ENCODE results near the gene TTC13. TPM values are rescaled to one million over a fixed set of nuclear protein-coding genes. Genes with fewer than 3 reads are reported as not detected.
A peak's percentile ranks its signal among the peaks of the same experiment; 100 is the strongest.

The TTC13 gene
- total and polyA plus RNA-seq, 2 of the 4 experiments (the other 2 are of a cell fraction): 6.1 to 9.1 TPM

DNA sequence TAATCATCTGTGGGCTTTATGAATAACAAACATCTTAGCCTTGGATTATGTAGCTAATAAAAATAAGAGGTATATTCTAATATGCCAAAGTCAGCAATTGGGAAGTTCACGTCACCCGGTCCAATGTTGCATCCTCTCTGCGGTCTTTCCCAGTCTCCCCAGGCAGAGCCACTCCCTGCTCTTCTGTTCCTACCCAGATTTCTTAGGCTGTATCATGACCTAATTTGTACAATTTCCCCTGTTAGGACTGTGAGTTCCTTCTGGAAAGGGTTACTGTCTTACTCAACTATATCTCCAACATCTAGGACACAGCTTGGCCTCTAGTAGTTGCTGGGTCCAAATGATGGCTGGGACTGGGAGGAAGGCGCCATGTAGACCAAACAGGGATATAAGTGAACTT is 80.5 kb downstream of the TTC13 start:
- in situ Hi-C loops (cut with MboI; ENCODE audit: low sequenced_read_pairs): no loop called here
- Histone ChIP-seq H3K4ac (ENCODE audit: low read depth, low read length) (peak overlapping the region; percentile 41), H3K4me1 (ENCODE audit: control insufficient read depth, insufficient read depth, low read length) (peaks cover 9% of the 10 kb centered on the region), H3K4me3 (ENCODE audit: insufficient read depth, low read depth, low read length) (no peak overlapping the region), H3K9me1 (ENCODE audit: insufficient read depth, low read length) (no peaks in the 10 kb centered on the region; the same call in 1 of the 2 replicates), H4K8ac (ENCODE audit: low read depth in 2 of 2, low read length in 2 of 2) (peak overlapping the region in 1 of 2 experiments; percentile 50; a peak in 2 of 4 replicates), H3K23ac (ENCODE audit: low read depth, low read length) (no peak overlapping the region), H2AFZ (replicated peaks; ENCODE audit: low read length, poor library complexity) (no peak overlapping the region), H3K4me2 (ENCODE audit: low read depth, low read length) (no peak overlapping the region), H3K56ac (ENCODE audit: extremely low read depth, insufficient read depth, low read length) (no peak overlapping the region), H3K27me3 (ENCODE audit: control insufficient read depth, insufficient read depth, low read length) (no peaks in the 10 kb centered on the region), H3K79me1 (ENCODE audit: low read depth in 1 of 2, low read length in 2 of 2) (no peaks in the 10 kb centered on the region), H2BK15ac (ENCODE audit: low read depth, low read length) (peak overlapping the region; percentile 31; the same call in 1 of the 3 replicates), H2BK5ac (ENCODE audit: low read depth, low read length, poor library complexity, severe bottlenecking) (no peak overlapping the region), H2BK20ac (ENCODE audit: low read depth, low read length) (peak overlapping the region; percentile 21), H2BK120ac (ENCODE audit: low read depth, low read length) (peak overlapping the region; percentile 65), H2AK9ac (replicated peaks; ENCODE audit: low read depth, low read length, poor library complexity) (no peak overlapping the region), H2AK5ac (ENCODE audit: low read depth, low read length) (no peak overlapping the region), H3K27ac (ENCODE audit: insufficient read depth, low read length) (no peak overlapping the region), H3K36me3 (ENCODE audit: control insufficient read depth, insufficient read depth, low read length) (no peaks in the 10 kb centered on the region), H3K18ac (ENCODE audit: low read depth, low read length) (peak overlapping the region; percentile 62), H4K91ac (ENCODE audit: insufficient read depth, low read depth, low read length) (peak overlapping the region; percentile 63; the same call in 1 of the 2 replicates), H3K9ac (ENCODE audit: low read depth, low read length) (no peak overlapping the region), H3K9me3 (ENCODE audit: control insufficient read depth, insufficient read depth, low read length) (no peaks in the 10 kb centered on the region), H3K14ac (replicated peaks; ENCODE audit: low read depth, low read length) (no peak overlapping the region), H4K20me1 (ENCODE audit: insufficient read depth, low read length) (no peaks in the 10 kb centered on the region), H4K5ac (ENCODE audit: low read depth, low read length) (peak overlapping the region; percentile 43)
- CTCF ChIA-PET: no interaction called here
- intact Hi-C loops (cut with micrococcal nuclease): no loop called here
- 100% methylated on average over 2 of the region's 4 CpGs; no CpG with 5 or more reads in 1 of the 2 experiments for WGBS, 2 experiments (ENCODE audit: extremely low coverage in 2 of 2, insufficient read length in 1 of 2)
- POLR2A ChIA-PET (ENCODE audit: unreplicated experiment): no interaction called here
- dilution Hi-C loops (cut with HindIII; ENCODE audit: low sequenced_read_pairs, unreplicated experiment): no loop called here
- no TSS peak for BruUV-seq (replicated peaks)
- TF ChIP-seq FOS (IDR thresholded peaks at IDR 0.05; ENCODE audit: low read depth, low read length) (no peak), CEBPB (IDR thresholded peaks at IDR 0.05; ENCODE audit: low read depth, low read length) (no peak), NFE2L2 (IDR thresholded peaks at IDR 0.05; ENCODE audit: low read depth, low read length) (no peak), USF2 (IDR thresholded peaks at IDR 0.05; ENCODE audit: low read depth, low read length) (no peak), MAZ (IDR thresholded peaks at IDR 0.05; ENCODE audit: borderline replicate concordance, low read depth, low read length) (no peak), BHLHE40 (IDR thresholded peaks at IDR 0.05; ENCODE audit: low read depth, low read length) (no peak), RFX5 (IDR thresholded peaks at IDR 0.05; ENCODE audit: low read depth, low read length) (no peak), RCOR1 (IDR thresholded peaks at IDR 0.05; ENCODE audit: insufficient replicate concordance, low read length) (no peak), MXI1 (IDR thresholded peaks at IDR 0.05; ENCODE audit: borderline replicate concordance, low read depth, low read length) (no peak), POLR2A (IDR thresholded peaks at IDR 0.05; ENCODE audit: low read depth, low read length) (no peak), SMC3 (IDR thresholded peaks at IDR 0.05; ENCODE audit: low read depth, low read length) (no peak), RAD21 (IDR thresholded peaks at IDR 0.05; ENCODE audit: low read length) (no peak), MAFK (IDR thresholded peaks at IDR 0.05; ENCODE audit: low read depth, low read length) (no peak), CHD1 (IDR thresholded peaks at IDR 0.05; ENCODE audit: low read depth, low read length) (no peak)
- TF ChIP-seq, protein P1, sequence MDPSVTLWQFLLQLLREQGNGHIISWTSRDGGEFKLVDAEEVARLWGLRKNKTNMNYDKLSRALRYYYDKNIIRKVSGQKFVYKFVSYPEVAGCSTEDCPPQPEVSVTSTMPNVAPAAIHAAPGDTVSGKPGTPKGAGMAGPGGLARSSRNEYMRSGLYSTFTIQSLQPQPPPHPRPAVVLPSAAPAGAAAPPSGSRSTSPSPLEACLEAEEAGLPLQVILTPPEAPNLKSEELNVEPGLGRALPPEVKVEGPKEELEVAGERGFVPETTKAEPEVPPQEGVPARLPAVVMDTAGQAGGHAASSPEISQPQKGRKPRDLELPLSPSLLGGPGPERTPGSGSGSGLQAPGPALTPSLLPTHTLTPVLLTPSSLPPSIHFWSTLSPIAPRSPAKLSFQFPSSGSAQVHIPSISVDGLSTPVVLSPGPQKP (IDR thresholded peaks at IDR 0.05; ENCODE audit: borderline replicate concordance, low read depth, low read length): no peak
- TF ChIP-seq, protein P2, sequence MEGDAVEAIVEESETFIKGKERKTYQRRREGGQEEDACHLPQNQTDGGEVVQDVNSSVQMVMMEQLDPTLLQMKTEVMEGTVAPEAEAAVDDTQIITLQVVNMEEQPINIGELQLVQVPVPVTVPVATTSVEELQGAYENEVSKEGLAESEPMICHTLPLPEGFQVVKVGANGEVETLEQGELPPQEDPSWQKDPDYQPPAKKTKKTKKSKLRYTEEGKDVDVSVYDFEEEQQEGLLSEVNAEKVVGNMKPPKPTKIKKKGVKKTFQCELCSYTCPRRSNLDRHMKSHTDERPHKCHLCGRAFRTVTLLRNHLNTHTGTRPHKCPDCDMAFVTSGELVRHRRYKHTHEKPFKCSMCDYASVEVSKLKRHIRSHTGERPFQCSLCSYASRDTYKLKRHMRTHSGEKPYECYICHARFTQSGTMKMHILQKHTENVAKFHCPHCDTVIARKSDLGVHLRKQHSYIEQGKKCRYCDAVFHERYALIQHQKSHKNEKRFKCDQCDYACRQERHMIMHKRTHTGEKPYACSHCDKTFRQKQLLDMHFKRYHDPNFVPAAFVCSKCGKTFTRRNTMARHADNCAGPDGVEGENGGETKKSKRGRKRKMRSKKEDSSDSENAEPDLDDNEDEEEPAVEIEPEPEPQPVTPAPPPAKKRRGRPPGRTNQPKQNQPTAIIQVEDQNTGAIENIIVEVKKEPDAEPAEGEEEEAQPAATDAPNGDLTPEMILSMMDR (conservative IDR thresholded peaks at IDR 0.05; ENCODE audit: low read depth, low read length): no peak
- DNase-seq (no peak), ATAC-seq (ENCODE audit: low read depth) (no peak)
